Measurements from ENCODE around the gene PTPRQ.
"Not testable (repeated sequence)": the region's sequence is repeated elsewhere in the genome, so short reads cannot be mapped to it uniquely, and the experiment has no call there.

Gene PTPRQ
- long read RNA-seq, donor 1 = 0 reads
- long read RNA-seq, donor 2 = 0 reads
- long read RNA-seq, donor 3 = 0 reads
- long read RNA-seq, donor 4 = 0 reads
- long read RNA-seq, donor 5 = 0 reads
- long read RNA-seq, donor 6 = 0 reads
- long read RNA-seq, donor 7 = 0 reads
- long read RNA-seq, donor 8 = 0 reads

DNA sequence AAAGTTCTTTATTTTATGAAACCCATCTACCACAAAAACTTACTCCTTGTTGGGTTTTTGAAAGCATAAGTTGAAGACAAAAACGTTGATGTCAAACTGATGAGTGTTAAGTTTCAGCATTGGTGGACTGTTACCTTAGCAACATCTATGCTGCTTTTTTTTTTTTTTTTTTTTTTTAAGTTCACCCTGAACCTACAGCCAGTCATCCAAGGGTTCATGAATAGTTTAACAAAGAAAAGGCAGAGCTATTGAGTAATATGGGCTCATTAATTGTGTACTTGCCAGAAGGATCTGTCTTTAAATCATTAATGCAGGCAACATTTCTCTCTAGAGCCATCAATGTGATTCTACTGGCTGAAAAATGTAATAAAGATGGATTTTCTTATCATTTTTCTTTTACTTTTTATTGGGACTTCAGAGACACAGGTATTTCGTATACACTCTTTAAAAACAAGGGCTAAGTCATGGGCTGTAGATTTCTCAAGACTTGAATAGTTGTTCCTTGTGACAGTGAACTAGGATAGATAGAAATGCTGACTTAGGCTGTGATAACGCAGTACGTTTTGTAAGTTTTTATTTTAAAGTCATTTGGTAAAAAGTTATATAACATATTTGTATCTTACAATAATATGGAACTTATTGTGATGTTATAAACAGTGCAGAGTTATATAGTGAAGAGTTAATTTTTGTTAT is at the start of gene PTPRQ:
TSS of gene PTPRQ (plus strand) at position 262 of the 693 bp plus-strand sequence. CDS start at position 373, 111 bp downstream.
- no peak for DNase-seq

DNA sequence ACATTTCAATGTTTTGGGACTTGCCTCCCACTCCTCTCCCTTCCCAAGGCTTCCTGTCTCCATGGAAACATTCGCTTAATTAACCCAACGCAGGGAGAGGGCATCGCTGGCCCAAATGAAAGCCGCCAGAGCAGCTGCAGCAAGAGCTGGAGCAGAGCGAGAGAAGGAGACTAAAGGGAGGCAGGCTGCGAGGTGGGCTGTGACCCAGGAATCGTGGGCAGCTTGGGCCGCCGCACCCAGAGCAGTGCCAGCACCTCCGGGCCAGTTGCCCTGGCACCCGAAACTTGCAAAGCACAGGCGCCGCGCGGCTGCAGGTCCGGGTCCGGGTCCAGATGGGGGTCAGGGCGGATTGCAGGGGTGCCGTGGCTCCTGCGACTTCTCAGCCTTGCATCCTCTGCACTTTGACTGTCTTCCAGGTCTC is 43.5 kb upstream of the PTPRQ start:
- DNase-seq = peak; percentile 42

DNA sequence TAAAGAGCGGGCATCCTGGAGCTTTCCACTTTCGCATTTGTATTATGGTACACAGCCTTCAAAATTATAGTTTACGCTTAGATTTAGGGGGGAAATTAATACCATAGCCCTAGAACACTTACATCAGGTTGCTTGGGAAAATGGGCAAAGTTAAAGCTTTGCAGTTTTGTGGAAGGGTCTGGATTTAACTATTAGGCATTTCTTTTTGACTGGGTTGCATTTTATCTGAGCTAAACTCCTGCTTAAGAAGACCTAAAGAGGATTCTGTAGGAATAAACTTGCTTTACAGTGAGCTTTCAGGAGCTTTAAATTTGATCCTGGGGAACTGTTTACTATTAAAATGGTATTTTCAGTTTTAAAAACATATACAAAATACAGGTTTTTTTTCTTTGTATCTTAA is 42.8 kb upstream of the PTPRQ start:
- DNase-seq = no peak

- DNase-seq = no peak
These were observed 39.4 kb upstream of the PTPRQ start for GRCh38 chr12:80404629-80405028.

- no peak for DNase-seq
These were observed 37.8 kb upstream of the PTPRQ start for GRCh38 chr12:80406253-80406652.

GRCh38 chr12:80411787-80412186 is 32.2 kb upstream of the PTPRQ start:
- DNase-seq = no peak

- DNase-seq = no peak
These were observed 31.6 kb upstream of the PTPRQ start for GRCh38 chr12:80412343-80412953.

DNA sequence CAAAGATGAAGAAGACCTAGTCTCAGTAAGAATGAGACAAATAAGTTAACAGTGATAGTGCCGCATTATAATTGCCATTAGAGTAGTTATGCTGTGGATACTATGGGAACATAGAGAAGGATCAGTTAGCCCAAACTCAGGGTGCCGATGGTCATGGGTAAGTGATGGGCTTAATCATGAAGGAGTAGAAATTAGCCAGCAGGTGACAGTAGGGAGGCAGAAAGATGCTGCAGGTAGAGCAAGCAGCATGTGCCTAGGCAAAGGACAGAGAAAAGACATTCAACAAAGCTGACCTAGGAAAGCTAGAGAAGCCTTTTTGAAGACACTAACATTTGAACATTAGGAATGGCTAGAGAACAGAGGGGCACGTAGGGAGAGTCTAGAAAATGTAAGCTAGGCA is 30.6 kb upstream of the PTPRQ start:
- DNase-seq = no peak

GRCh38 chr12:80415466-80415865 is 28.6 kb upstream of the PTPRQ start:
- DNase-seq = no peak

GRCh38 chr12:80419644-80420043 is 24.4 kb upstream of the PTPRQ start:
- no peak for DNase-seq

DNA sequence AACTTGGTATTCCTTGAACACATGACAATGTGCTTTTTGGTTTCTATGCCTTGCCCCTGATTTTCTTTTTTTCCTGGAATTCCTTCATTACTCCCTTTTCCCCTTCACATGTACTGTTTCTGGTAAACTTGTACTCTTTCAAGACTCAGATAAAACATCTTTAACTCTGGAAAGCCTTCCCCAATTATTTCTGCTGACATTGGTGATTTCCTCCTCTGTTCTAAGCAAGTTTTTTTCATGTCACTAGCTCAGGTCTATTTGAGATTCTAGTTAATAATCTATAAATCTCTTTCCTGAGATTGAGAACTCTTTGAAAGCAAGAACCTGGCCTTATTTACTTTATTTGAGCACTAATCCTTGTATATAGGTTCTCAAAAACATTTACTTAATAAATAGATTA is 24.0 kb upstream of the PTPRQ start:
- DNase-seq = no peak

DNA sequence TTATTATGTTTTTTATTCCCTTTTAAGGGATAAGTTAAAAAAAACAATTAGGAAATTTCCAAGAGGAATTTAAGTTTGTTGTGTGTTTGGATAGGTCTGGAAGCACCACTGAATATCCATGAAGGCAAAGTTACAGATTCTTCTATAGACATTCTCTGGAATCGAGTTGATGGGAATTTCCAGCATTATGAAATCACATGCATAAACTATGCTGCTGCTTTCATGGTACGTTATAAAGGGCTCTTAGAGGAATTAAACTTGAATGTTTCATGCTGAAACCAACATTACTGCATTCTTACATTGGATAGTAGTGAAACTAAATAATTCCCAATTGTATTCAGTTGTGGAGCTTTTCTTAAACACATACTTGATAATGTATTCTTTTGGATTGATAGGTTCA is 21.5 kb upstream of the PTPRQ start:
- no peak for DNase-seq

DNA sequence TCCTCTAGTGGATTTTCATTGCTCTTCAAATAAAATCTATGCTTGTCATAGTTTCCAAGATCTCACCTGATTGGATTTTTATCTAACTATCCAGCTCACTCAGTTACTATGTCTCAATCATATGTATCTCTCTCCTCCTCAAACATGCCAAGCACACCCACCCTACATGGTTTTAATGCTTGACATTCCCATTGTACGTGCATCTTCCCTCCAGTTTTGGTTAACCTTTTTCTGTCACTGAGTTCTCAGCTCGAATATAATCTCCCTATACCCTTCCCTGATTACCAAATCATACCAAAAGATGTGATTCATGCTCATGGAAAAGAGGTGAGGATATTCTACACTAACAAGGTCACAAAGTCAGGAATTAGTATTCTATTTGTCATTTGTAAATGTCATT is 12.0 kb upstream of the PTPRQ start:
- DNase-seq = no peak

GRCh38 chr12:80441921-80442320 is 2.1 kb upstream of the PTPRQ start:
- no peak for DNase-seq

GRCh38 chr12:80442426-80443222 is 1.4 kb upstream of the PTPRQ start:
- no peak for DNase-seq

- no peak for DNase-seq
These were observed 1.2 kb downstream of the PTPRQ start for GRCh38 chr12:80445083-80445793.

GRCh38 chr12:80456513-80456912 is 12.5 kb downstream of the PTPRQ start:
- DNase-seq = no peak

GRCh38 chr12:80460972-80461371 is 16.9 kb downstream of the PTPRQ start:
- no peak for DNase-seq

- DNase-seq = not testable (repeated sequence)
These were observed 17.8 kb downstream of the PTPRQ start for GRCh38 chr12:80461851-80462250.

DNA sequence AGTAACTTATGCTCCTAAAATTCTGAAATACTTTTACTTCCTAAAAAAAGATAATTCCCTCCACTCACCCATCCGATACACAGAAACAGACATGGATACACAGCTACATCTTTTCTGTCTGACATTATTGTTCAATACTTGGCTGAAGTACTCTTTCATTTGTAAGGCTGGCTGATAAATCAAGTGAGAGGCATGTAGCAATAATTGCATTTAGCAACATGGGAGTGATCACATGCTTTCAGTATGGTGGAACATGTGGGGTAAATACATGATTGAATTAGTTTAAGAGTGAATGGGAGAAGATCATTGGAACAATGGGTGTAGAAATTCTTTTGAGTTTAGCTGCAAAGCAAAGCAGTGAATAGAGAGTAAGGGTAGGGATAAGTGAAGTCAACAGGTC is 25.6 kb downstream of the PTPRQ start:
- no peak for DNase-seq

DNA sequence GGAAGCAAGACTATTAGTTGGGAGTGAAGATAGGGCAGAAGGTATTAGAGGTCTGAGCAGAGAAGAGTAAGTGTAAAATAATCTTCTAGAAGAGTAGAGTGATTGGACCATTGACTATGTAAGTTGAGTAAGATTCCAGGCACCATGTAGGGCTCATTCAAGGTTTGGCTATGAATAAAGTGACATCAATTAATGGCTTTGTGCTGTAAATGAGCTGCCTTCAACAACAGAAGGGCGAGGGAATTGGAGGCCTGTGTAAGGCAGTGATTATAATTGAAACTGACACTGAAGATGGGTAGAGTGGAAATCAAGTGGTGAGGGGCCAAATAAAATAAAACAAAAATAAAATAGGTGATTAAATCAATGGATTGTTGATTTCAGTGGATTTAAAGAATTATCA is 26.4 kb downstream of the PTPRQ start:
- no peak for DNase-seq

DNA sequence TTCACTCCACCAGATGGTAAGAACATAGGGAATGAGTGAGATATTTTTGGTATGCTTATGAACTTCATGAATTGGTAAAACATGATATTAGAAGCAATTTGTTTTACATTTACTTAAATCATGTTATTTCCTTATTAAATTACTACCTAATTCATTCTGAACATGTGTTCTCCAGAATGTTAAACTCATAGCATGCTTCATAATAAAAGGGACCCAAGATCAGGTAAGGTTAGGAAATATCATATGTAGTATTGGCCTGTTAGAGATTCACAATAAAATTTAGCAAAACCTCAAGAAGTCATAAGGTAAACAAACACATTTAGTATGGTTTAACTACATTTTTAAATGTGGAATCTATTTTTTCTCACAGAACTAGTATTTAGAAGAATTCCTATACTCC is 28.2 kb downstream of the PTPRQ start:
- no peak for DNase-seq
